Large intestine (tissue), 3 donors: ENCODE results near the gene COMMD3. TPM values are rescaled to one million over a fixed set of nuclear protein-coding genes. Genes with fewer than 3 reads are reported as not detected.

ENCODE experiments used
- DNase-seq, 2 donors: peaks; one replicate each; pipeline versions ENCODE4 v3.0.0 to v3.0.0-alpha.2; 2013
- H3K27ac ChIP-seq: one replicate; pipeline ENCODE4 v1.5.1; 2013; ENCODE audit warnings: low read length
- H3K27me3 ChIP-seq: 2 replicates; pipeline ENCODE4 v1.6.1; 2013; ENCODE audit warnings: low read length; ENCODE audit not compliant: control insufficient read depth, insufficient read depth
- H3K36me3 ChIP-seq: 2 replicates; pipeline ENCODE4 v1.6.1; 2013; ENCODE audit warnings: low read length; ENCODE audit not compliant: control insufficient read depth, insufficient read depth
- H3K4me1 ChIP-seq: one replicate; pipeline ENCODE4 v1.6.1; 2013; ENCODE audit warnings: low read length; ENCODE audit not compliant: control insufficient read depth, insufficient read depth
- H3K4me3 ChIP-seq: one replicate; pipeline ENCODE4 v1.5.1; 2013; ENCODE audit warnings: low read length
- H3K9me3 ChIP-seq: one replicate; pipeline ENCODE4 v1.6.1; 2013; ENCODE audit warnings: mild to moderate bottlenecking, low read depth, low read length, moderate library complexity; ENCODE audit not compliant: control insufficient read depth
- WGBS: methylation state at CpG from one replicate; pipeline ENCODE4 v1.1.5; 2013; ENCODE audit warnings: low lambda C conversion rate; ENCODE audit not compliant: insufficient coverage; 5-methylcytosine and 5-hydroxymethylcytosine counted together
- polyA plus RNA-seq: library from polyadenylated mRNA; unstranded; fragments of 120-200 nt; gene quantifications from one replicate; pipeline ENCODE4 v1.2.1, GENCODE V29; 2013

Gene COMMD3
- polyA plus RNA-seq, 1 donor, result 69.2 TPM

DNA sequence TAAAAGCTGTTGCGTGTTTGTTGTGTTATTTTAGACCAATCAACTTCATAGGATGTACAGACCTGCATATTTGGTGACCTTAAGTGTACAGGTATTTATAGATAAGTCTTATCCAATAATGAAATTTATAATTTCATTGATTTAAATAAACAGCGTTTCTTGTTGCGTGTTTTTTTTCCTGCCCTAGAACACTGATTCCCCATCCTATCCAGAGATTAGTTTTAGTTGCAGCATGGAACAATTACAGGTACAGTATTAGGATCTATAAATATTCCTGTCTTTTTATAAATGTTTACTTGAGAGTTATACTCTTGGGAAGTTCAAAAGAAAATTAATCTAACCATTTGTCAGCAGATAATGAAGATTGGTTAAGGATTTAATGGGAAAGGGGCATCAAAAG lies 2.6 kb downstream of the COMMD3 start:
- peaks cover 18% of the 10 kb centered on the region for H3K27me3 ChIP-seq
- DNase-seq, result no peak
- H3K4me1 ChIP-seq, result peaks cover 11% of the 10 kb centered on the region
- no peak overlapping the region for H3K4me3 ChIP-seq
- H3K36me3 ChIP-seq, result no peaks in the 10 kb centered on the region
- H3K9me3 ChIP-seq, result no peaks in the 10 kb centered on the region
- H3K27ac ChIP-seq, result no peak overlapping the region
- WGBS, result 100% methylated on average over 1 of the region's 3 CpGs

GRCh38 chr10:22319547-22319979 lies 3.4 kb downstream of the COMMD3 start:
- H3K4me1 ChIP-seq, result peaks cover 14% of the 10 kb centered on the region
- H3K27me3 ChIP-seq, result peaks cover 26% of the 10 kb centered on the region
- no peak overlapping the region for H3K27ac ChIP-seq
- no peaks in the 10 kb centered on the region for H3K36me3 ChIP-seq
- DNase-seq, result no peak
- H3K9me3 ChIP-seq, result no peaks in the 10 kb centered on the region
- WGBS, result 73% methylated on average over 4 of the region's 10 CpGs
- H3K4me3 ChIP-seq, result no peak overlapping the region

DNA sequence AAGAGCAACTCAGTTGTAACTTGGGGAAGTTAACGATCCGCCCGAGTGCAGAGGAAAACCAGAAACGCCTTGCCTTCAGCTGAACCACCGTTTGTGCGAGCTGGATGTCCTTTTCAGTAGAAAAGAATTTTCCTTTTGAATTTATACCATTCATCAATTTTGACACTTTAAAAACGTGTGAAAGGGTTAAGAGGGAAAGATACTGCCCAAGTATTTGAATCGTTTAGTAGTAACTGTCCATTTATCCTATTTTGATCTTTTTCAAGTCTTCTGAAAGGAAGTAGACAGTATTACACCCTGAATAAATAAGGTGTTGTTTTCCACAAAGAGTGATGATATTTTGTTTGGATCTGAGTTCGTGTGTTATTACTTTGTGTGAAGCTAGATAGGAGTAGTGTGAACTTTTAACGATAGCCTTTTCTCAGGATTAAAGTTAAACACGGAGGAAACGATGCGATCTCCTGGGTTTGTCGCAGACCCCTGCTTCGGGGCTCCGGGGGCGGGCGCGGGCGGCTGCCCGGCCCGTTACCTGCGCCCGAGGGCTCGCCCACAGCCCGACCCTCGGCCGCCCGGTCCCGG lies 3.9 kb downstream of the COMMD3 start:
- H3K27ac ChIP-seq, result no peak overlapping the region
- DNase-seq, result peak in 1 of 2 donors; percentile 35
- peaks cover 19% of the 10 kb centered on the region for H3K4me1 ChIP-seq

DNA sequence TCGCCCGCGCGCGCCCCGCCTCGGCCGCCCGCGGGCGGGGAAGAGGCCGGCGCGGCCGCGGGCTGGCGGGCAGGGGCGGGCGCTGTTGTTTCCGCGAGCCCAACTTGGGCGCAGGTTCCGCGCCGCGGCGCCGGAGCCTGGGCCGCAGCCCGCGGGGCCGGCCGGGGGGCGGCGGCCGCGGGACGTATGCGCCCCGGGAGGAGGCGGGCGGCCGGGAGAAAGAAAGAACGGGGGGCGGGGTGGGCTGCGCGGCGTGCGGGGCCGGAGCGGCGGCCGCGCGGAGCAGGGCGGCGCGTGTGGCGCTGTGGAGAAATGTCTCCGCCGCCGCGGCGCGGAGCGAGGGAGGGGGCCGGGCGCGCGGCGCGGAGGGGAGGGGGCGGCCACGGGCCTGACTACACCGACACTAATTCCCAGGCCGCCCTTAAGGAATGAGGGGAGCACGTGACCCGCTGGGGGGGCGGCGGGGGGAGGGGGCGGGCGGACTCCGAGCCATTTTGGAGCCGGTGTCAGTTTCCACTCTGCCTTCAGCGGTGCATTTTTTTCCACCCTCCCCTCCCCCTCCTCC lies 4.5 kb downstream of the COMMD3 start, which contains the start of gene BMI1:
TSS of gene BMI1 (plus strand) at position 509 of the 565 bp plus-strand sequence. CDS start 5,351 bp downstream, outside the sequence.
- Histone ChIP-seq H3K4me1 (peaks cover 20% of the 10 kb centered on the region), H3K27ac (peak within 1 kb of the TSS; percentile 66), H3K36me3 (no peaks in the 10 kb centered on the region), H3K4me3 (peak within 1 kb of the TSS; percentile 71), H3K27me3 (peaks cover 30% of the 10 kb centered on the region), H3K9me3 (no peaks in the 10 kb centered on the region)
- WGBS, result no CpG with 5 or more reads among the region's 85 CpGs
- DNase-seq, result peak; percentile 44 to 75

More for the DNA sequence above, 3.9 kb downstream of the COMMD3 start:
- Histone ChIP-seq H3K27me3 (peaks cover 30% of the 10 kb centered on the region), H3K4me3 (peak overlapping the region; percentile 46), H3K9me3 (no peaks in the 10 kb centered on the region), H3K36me3 (no peaks in the 10 kb centered on the region)
- WGBS, result 5% methylated on average over 2 of the region's 30 CpGs

DNA sequence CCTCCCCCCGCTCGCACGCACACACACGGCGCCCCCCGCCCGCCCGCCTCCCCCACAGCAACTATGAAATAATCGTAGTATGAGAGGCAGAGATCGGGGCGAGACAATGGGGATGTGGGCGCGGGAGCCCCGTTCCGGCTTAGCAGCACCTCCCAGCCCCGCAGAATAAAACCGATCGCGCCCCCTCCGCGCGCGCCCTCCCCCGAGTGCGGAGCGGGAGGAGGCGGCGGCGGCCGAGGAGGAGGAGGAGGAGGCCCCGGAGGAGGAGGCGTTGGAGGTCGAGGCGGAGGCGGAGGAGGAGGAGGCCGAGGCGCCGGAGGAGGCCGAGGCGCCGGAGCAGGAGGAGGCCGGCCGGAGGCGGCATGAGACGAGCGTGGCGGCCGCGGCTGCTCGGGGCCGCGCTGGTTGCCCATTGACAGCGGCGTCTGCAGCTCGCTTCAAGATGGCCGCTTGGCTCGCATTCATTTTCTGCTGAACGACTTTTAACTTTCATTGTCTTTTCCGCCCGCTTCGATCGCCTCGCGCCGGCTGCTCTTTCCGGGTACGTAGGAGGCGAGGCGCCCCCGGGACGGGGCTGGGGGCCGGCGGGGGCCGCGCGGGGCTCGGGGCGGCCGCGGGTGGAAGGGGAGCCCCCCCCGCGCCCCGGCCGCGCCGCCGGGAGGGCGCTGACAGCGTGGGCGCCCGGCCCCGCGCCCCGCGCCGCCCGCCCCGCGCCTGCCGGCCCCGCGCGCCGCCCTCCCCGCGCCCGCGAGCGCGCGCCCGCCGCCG lies 5.2 kb downstream of the COMMD3 start:
- H3K9me3 ChIP-seq, result no peaks in the 10 kb centered on the region
- peaks cover 30% of the 10 kb centered on the region for H3K27me3 ChIP-seq
- H3K36me3 ChIP-seq, result no peaks in the 10 kb centered on the region
- no CpG with 5 or more reads among the region's 114 CpGs for WGBS
- DNase-seq, result peak; percentile 52 to 84
- peak overlapping the region; percentile 66 for H3K27ac ChIP-seq
- H3K4me3 ChIP-seq, result peak overlapping the region; percentile 71
- H3K4me1 ChIP-seq, result peaks cover 20% of the 10 kb centered on the region

DNA sequence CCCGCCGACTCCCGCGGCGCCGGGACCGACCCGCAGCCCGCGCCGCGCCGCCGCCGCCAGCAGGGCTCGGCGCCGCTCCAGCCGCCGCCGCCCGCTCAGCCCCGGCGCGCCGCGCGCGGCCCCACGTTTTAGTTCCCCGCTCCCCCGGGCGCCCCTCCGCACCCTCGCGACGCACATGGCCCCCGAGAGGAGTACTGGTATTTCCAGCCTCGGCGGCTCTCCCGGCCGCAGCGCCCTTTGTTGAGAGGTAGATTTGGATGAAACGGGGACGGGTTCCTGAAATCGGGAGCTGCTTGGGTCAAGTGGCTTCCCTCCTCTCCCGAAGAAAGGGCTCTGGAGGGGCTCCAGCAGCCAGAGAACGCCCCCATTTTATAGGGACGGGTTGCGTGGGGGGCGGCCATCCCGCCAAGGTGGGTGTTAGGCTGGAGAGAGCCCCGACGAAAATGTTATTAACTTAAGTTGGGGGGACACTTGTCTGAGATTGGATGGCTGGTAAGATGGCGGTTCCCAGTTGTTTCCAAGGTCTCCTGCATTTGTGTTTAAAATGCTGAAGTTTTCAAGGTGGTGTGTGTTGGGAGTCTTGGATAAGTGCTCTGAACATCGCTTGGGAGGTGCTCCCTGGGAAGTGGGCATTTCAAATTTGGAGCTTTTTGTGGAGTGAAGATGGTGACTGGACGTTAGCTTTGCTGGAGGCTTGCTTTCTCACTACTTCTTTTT lies 5.9 kb downstream of the COMMD3 start:
- no peaks in the 10 kb centered on the region for H3K36me3 ChIP-seq
- H3K9me3 ChIP-seq, result no peaks in the 10 kb centered on the region
- H3K27me3 ChIP-seq, result peaks cover 30% of the 10 kb centered on the region
- H3K27ac ChIP-seq, result no peak overlapping the region
- WGBS, result no CpG with 5 or more reads among the region's 57 CpGs
- peak in 1 of 2 donors; percentile 51 for DNase-seq
- H3K4me3 ChIP-seq, result peak overlapping the region; percentile 56
- peaks cover 20% of the 10 kb centered on the region for H3K4me1 ChIP-seq

- Histone ChIP-seq H3K27me3 (peaks cover 30% of the 10 kb centered on the region), H3K36me3 (peaks cover 2% of the 10 kb centered on the region), H3K27ac (no peak overlapping the region), H3K9me3 (no peaks in the 10 kb centered on the region), H3K4me1 (peaks cover 20% of the 10 kb centered on the region), H3K4me3 (peak overlapping the region; percentile 56)
- WGBS, result 13% methylated on average over 1 of the region's 5 CpGs
- no peak for DNase-seq
These were observed 6.5 kb downstream of the COMMD3 start for GRCh38 chr10:22322641-22323160.

GRCh38 chr10:22323538-22324305 lies 7.5 kb downstream of the COMMD3 start:
- Histone ChIP-seq H3K4me3 (no peak overlapping the region), H3K27me3 (peaks cover 30% of the 10 kb centered on the region), H3K4me1 (peaks cover 14% of the 10 kb centered on the region), H3K27ac (no peak overlapping the region), H3K36me3 (peaks cover 5% of the 10 kb centered on the region), H3K9me3 (no peaks in the 10 kb centered on the region)
- WGBS, result 66% methylated on average over 3 of the region's 5 CpGs
- DNase-seq, result peak in 1 of 2 donors; percentile 2

- no peak overlapping the region for H3K27ac ChIP-seq
- peaks cover 10% of the 10 kb centered on the region for H3K36me3 ChIP-seq
- WGBS, result 63% methylated on average over 2 of the region's 4 CpGs
- peaks cover 30% of the 10 kb centered on the region for H3K27me3 ChIP-seq
- H3K4me3 ChIP-seq, result no peak overlapping the region
- peaks cover 14% of the 10 kb centered on the region for H3K4me1 ChIP-seq
- no peaks in the 10 kb centered on the region for H3K9me3 ChIP-seq
- peak in 1 of 2 donors; percentile 3 for DNase-seq
These were observed 8.2 kb downstream of the COMMD3 start for GRCh38 chr10:22324413-22324812.
